ENCODE data around the gene ENOSF1. TPM values are rescaled to one million over a fixed set of nuclear protein-coding genes. Genes with fewer than 3 reads are reported as not detected.
"Not testable (repeated sequence)": the region's sequence is repeated elsewhere in the genome, so short reads cannot be mapped to it uniquely, and the experiment has no call there.

Gene ENOSF1, protein sequence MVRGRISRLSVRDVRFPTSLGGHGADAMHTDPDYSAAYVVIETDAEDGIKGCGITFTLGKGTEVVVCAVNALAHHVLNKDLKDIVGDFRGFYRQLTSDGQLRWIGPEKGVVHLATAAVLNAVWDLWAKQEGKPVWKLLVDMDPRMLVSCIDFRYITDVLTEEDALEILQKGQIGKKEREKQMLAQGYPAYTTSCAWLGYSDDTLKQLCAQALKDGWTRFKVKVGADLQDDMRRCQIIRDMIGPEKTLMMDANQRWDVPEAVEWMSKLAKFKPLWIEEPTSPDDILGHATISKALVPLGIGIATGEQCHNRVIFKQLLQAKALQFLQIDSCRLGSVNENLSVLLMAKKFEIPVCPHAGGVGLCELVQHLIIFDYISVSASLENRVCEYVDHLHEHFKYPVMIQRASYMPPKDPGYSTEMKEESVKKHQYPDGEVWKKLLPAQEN
- 10 to 100 TPM in 11 of 12 donors, not detected in 1; 14.8 to 68.3 (median 26.1) TPM for polyA plus RNA-seq (ENCODE audit: insufficient read length in 12 of 12)
- long read RNA-seq, donor 1, transcript ENOSF1-214 (7 exons, 1,096 nt), result major isoform, 7 of 26 reads
- long read RNA-seq, donor 1, partial matches to known transcripts, result 6 of 26 reads
- long read RNA-seq, donor 1, other reads (novel, unspliced or antisense), result 0 of 26 reads
- long read RNA-seq, donor 2, partial matches to known transcripts, result 0 of 2 reads
- long read RNA-seq, donor 2, other reads (novel, unspliced or antisense), result 0 of 2 reads
- long read RNA-seq, donor 3, partial matches to known transcripts, result 0 of 2 reads
- long read RNA-seq, donor 3, other reads (novel, unspliced or antisense), result 0 of 2 reads
- long read RNA-seq, donor 4, partial matches to known transcripts, result 0 of 2 reads
- long read RNA-seq, donor 4, other reads (novel, unspliced or antisense), result 0 of 2 reads
- long read RNA-seq, donor 5, partial matches to known transcripts, result 10 of 113 reads
- long read RNA-seq, donor 5, other reads (novel, unspliced or antisense), result 93 of 113 reads
- long read RNA-seq, donor 6, partial matches to known transcripts, result 5 of 36 reads
- long read RNA-seq, donor 6, other reads (novel, unspliced or antisense), result 30 of 36 reads
- long read RNA-seq, donor 7, partial matches to known transcripts, result 0 of 1 reads
- long read RNA-seq, donor 7, other reads (novel, unspliced or antisense), result 0 of 1 reads
- long read RNA-seq, donor 8, partial matches to known transcripts, result 0 of 4 reads
- long read RNA-seq, donor 8, other reads (novel, unspliced or antisense), result 0 of 4 reads
- long read RNA-seq, donor 9, partial matches to known transcripts, result 0 of 3 reads
- long read RNA-seq, donor 9, other reads (novel, unspliced or antisense), result 0 of 3 reads
- long read RNA-seq, donor 10, partial matches to known transcripts, result 0 of 2 reads
- long read RNA-seq, donor 10, other reads (novel, unspliced or antisense), result 0 of 2 reads
- long read RNA-seq, donor 11, partial matches to known transcripts, result 0 of 4 reads
- long read RNA-seq, donor 11, other reads (novel, unspliced or antisense), result 0 of 4 reads

DNA sequence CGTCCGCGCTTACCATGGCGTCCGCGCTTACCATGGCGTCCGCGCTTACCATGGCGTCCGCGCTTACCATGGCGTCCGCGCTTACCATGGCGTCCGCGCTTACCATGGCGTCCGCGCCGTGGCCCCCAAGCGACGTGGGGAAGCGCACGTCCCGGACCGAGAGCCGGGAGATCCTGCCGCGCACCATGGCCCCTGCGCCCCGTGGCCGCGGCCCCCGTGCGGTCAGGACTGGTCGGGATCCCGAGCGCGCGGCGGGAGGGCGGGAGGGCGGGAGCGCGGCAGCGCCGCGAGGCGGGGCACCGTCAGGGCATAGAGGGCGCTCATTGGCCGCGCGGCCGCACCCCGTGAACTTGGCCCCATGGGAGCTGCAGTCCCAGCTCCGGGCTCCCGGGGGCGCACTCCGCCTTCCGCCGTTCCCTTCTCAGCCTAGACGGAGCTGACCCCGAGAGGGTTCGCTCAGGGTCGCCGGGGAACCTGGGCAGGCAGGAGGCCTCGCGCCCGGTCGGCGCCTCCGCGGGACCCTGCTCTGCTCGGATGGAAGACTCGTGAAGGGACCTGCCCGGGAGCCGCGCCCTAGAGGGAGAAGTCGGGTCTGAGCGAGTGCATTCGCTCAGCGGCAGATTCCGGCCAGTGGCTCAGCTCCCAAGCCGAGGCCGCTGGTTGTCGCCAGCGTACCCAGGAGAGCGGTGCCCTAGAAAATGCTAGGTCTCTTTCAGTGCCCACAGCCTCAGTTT lies at the start of gene ENOSF1:
ENOSF1 (minus strand) TSS at position 230 of the 734 bp plus-strand sequence; CDS start at position 187, 43 bp downstream.
- DNase-seq, result peak; percentile 80

DNA sequence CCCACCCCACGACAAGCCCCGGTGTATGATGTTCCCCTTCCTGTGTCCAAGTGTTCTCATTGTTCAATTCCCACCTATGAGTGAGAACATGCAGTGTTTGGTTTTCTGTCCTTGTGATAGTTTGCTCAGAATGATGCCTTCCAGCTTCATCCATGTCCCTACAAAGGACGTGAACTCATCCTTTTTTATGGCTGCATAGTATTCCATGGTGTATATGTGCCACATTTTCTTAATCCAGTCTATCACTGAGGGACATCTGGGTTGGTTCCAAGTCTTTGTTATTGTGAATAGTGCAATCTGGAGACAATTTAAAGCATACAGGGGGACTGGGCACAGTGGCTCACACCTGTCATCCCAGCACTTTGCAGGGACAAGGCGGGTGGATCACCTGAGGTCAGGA lies 47.4 kb upstream of the ENOSF1 start:
- not testable (repeated sequence) for DNase-seq

DNA sequence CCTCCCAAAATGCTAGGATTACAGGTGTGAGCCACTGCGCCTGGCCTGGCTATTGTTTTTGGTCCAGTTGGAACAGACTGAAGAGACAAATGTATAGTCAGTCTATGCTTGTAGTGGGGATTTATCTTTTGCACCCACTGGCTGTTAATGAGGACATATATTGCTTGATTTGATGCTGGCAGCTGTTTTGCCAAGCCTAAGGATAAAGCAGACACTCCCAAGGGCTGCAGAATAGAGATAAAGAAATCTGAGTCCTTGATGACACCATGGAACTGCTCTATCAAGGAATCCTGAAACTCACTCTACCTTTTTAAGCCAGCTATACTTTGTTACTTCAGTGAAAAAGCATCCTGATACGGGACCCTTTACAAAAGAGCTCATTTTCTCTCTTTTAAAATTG lies 43.1 kb upstream of the ENOSF1 start:
- DNase-seq, result no peak

DNA sequence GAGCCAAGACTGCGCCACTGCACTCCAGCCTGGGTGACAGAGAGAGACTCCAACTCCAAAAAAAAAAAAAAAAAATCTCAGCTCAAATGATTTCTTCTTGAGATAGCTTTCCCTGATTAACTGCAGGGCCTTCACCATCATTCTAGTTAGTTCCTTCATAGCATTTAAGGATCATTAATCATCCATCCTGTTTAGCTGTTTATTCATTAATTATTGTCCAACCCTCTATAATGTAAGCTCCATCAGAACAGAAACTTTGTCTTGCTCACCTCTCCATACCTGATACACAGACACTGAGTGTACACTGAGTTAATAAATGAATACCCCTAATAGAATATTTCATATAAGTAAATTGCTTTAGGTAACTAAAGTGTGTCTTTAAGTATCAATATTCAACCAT lies 42.2 kb upstream of the ENOSF1 start:
- no peak for DNase-seq

DNA sequence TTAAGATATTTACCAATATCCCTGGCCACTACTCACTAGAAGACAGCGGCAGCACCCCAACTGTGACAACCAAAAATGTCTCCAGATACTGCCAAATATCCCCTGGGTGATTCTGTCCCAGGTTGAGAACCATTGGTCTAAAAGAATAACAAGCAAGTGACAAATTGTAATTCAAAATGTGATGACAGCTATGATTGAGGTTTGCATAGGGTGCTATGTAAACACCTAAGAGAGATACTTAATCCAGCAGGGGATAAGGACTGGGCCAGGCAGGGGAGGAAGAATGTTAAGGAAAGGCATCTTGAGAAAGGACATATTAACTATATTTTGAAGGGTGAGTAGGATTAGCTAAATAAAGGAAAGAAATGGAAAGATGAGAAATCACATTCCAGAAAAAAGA lies 38.0 kb upstream of the ENOSF1 start:
- no peak for DNase-seq

DNA sequence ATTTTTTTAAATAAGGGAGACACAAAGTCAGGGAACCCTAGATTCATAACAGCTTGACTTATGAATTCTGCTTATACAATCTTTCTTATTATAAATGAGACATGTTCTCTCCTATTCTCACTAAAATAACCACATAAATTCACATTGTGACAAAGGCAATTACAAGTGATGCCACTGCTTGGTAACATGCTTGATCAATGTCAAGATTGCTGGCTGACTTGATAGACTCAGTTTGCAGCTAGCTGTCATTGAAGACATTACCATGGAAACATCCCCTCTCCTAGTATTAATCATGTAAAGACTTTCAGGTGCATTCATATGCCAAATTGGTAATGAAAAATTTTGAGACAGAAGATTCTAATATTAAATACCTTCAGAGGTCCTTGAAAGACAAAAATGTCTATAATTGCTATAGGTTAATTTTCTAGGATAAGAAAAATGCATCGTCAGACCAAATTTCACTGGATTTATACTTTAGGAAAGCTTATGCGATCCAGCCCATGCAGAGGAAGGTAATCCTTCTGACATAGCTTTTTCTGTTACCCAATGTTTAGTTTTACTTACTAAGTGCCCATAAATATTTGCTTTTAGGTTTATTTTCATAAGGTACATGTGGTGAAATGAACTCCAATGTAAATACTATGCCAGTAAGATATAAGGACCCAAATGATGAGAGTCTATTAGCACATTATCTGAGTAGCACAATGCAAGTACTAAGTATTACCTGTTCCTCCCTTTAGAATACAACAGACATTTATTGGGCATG lies 32.6 kb upstream of the ENOSF1 start:
- no peak for DNase-seq

DNA sequence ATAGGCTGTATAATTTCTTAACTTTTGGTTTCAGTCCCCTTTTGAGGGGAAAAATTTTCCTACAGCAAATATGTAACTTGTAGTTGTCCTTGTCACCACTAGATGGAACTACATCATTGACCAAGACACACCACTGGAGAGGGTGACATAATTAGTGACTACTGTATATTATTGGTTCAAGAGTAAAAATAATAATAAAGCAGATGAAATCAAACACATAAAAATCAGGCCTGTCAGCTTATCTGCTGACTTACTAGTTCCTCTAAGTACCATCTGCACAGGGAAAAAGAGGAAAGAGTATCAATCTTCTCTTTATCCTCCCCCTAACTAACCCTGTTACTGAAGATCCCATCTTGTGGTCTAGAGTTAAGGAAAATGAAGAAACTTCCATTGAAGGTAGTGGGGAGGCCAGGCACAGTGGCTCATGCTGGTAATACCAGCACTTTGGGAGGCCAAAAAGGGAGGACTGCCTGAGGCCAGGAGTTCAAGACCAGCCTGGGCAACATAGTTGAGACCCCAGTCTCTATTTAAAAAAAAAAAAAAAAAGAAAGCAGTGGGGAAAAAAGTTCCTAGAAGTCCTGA lies 29.6 kb upstream of the ENOSF1 start:
- DNase-seq, result peak; percentile 31

DNA sequence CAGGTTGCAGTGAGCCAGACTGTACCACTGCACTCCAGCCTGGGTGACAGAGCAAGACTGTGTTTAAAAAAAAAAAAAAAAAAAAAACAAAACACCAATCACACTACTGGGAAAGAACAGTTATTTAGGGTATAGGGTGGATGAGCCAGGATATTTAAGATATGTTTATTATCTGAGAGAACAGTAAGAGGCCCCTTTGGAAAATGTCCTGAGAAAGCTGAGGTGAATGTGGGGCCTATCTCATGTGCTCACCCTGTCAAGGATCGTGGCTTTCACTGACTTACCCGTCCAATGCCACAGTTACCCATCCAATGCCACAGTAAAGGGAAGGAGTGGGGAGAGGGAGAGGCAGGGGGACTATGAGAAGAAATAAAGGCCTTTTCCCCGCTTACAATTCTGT lies 19.9 kb upstream of the ENOSF1 start:
- no peak for DNase-seq

DNA sequence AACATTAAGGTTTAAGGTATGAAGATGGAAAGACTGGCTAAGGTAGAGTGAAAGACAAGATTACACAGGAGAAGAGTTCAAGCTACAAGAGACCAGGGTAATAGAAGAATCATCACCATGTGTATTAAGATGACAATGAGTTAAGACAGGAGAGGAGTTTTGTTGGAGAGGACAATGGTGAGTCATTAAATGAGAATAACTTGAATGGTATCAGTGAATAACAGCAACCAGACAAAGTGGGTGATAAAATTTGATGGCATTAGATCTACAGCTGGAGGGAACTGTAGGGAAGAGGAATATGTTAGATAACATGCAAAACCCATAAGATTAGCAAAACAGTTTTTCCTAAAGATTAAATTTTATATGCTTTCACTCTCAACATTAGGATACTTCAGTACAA lies 18.8 kb upstream of the ENOSF1 start:
- no peak for DNase-seq

DNA sequence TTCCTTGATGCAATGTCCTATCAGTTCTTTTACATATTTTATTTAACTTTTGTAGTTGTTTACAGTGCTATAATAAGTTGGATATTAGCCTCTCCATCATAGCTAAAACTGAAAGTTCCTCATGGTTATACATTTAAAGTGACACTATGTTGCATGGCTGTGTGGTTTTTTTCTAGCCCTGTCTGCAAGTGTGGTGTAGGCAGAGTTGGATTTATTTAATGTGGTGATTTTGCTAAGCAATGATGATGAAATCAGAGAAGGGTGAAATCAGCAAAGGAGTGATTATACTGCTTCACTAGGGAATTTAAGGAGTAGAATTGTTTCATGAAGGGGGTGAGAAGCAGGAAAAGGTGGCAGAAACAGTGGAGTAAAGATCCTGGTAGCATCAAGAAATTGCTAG lies 18.3 kb upstream of the ENOSF1 start:
- no peak for DNase-seq

DNA sequence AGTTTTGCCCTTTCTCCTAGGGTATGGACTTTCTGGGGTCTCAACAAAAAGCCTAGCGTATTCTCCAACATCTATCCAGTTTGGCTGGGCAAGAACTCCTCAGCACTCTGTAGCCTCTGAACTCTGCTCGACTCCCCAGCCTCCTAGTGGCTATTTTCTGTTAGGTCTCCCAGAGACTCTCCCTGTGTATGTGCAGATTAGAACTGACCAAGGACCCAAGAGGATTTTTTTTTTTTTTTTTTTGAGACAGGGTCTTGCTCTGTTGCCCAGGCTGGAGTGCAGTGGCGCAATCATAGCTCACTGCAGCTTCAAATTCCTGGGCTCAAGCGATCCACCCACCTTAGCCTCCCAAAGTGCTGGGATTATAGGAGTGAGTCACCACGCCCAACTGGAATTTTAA lies 17.7 kb upstream of the ENOSF1 start:
- not testable (repeated sequence) for DNase-seq

DNA sequence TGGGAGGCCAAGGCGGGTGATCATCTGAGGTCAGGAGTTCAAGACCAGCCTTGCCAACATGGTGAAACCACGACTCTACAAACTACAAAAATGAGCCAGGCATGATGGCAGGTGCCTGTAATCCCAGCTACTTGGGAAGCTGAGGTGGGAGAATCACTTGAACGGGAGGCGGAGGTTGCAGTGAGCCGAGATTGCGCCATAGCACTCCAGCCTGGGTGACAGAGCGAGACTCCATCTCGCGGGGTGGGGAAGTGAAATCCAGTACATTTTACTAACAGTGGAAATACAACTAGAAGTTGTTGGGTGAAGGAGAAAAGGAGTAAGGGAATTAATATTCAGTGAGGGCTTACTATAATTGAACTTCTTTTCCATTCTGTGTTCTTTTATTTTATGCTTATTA lies 13.2 kb upstream of the ENOSF1 start:
- no peak for DNase-seq

DNA sequence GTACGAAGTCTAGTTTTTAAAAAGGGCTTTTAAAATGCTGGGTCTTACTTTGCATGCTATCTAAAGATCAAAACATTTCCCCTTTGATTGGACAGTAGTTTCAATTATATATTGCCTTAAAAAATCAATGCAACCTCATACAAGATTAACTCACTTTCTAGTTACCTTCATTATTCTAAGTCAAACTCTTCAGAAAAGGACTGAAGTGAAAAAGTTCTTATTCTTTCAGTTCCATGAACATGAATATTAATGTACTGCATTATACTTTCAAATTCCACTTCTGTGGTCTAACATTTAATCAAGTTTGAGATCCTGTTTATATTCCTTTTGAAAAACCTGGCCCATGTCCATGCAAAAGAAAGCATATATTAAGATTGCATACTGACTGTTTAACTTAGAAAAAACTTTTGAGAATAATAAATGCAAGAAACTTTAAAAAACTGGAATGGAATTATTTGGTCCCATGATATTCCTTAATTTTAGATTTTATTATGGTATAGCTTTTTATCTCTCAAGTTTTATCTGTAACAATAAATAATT lies 11.2 kb upstream of the ENOSF1 start:
- no peak for DNase-seq

DNA sequence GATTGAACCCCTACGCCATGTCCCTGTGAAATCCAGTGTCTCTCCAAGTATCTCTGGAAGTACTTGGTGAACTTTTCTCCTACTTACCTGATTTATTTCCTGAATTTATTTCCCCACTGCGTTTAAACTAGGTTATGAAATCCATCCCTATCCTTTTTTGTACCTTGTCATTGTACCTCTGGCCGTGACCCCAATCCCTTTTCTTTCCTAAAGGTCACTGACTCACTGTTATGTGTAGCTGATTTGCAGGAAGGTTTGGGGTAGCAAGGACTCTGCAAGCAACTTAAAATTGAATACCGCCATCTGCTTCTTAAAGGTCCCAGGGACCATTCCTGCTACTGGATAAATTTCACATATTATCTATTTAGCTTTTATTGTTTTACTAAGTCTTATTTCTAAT lies 4.6 kb upstream of the ENOSF1 start:
- no peak for DNase-seq

DNA sequence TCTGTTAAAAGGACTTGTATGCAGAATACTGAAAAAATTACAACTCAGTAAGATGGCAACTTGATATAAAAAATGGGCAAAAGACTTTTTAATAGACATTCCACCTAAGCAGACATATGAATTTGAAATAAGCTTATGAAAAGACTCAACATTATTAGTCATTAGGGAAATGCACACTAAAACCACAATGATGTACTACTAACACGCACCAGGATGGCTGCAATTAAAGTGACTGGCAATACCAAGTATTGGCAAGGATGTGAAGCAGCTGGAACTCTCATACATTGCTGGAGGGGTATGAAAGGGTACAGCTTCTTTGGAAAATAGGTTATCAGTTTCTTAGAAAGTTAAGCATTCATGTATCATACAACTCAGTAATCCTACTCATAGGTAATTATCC lies 3.2 kb upstream of the ENOSF1 start:
- DNase-seq, result no peak

DNA sequence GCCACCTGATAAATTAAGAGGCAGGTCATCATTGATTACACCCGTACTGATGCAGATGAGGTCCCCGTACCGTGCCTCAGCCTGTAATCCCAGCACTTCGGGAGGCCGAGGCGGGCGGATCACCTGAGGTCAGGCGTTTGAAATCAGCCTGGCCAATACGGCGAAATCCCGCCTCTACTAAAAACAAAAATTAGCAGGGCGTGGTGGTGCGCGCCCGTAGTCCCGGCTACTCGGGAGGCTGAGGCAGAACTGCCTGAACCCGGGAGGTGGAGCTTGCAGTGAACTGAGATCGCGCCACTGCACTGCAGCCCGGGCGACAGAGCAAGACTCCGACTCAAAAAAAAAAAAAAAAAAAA lies 683 bp upstream of the ENOSF1 start:
- no peak for DNase-seq

DNA sequence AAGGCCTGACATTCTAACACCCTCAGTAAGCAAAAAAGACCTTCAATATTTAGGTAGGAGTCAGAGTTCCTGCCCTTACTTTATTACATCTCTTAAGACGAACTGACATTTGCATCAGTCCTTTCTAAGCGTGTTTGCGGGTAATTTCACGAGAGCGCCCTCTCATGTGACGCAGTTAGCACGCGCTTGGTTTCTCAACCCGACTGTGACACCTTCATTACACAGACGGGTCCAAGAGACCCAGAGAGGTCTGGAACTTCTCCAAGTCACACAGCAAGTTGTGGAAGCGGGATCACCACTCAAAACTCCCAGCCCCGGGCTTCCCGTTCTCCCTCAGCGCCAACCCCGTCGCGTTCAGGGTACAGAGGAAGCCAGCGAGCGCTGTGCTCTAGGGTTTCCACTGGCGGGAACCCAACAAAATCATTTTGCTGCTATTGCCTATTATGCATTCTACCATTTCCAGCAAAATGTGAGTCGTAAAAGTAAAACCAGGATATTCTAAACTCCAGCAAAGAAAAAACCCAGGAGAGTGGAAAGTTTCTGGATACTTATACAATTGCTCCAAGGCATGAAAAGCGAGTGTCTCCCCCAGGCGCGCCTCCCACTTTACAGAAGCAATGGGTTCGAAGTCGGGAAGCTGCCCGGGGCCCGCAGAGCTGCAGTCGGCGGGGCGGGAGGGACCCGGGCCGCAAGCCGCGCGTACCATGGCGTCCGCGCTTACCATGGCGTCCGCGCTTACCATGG lies 601 bp downstream of the ENOSF1 start:
- peak; percentile 78 for DNase-seq

DNA sequence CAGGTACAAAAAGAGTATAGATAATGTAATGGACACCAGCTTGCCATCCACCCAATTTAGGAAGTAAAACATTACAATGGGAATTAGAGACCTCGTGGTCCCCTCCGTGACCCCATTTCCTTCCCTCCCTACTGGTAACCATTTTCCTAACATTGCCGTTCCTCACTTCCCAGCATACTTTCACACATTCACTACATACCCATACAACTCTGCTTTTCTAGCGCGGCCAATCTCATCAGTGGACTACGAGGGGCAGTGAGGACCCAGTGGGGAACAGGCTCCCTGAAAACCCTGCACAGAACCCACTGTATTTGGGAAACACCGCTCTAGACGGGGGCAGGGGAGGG lies 1.1 kb downstream of the ENOSF1 start:
- DNase-seq, result no peak

All from muscle of arm (tissue), 14 donors.